ENCODE data around the gene CDH15. TPM values are rescaled to one million over a fixed set of nuclear protein-coding genes. Genes with fewer than 3 reads are reported as not detected.
A peak's percentile ranks its signal among the peaks of the same experiment; 100 is the strongest.

Gene CDH15
- total and polyA plus RNA-seq, 2 of the 13 experiments (the other 11 are each of a cell fraction or from before 2014, with no cell fraction given): 0.74 to 2.2 TPM

DNA sequence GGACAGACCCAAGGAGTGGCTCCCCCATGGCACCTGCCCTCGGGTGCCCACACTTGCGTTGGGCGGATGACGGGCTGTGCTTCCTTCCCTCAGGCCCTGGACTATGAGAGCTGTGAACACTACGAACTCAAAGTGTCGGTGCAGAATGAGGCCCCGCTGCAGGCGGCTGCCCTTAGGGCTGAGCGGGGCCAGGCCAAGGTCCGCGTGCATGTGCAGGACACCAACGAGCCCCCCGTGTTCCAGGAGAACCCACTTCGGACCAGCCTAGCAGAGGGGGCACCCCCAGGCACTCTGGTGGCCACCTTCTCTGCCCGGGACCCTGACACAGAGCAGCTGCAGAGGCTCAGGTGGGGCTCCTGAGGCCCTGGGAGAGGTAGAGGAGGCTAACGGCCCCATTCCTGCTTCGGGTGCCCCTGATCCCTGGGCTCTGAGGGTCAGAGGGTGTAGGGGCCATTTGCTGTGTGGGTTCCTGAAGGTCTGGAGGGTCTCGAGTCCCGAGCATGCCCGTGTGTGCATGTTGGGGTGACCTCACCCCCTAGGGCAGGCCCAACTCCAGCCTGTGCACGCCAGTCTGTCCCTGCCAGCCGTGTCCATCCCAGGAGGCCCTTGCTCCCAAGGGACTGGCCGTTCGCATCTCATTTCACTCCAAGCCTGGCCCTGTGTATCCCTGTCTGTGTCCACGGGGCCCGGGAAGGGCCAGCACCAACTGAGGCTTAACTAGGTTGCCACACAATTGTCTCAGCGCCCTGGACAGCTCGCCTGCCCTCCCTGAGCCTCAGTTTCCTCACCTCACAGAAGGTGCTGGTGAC, 18.8 kb downstream of the CDH15 start (continued):
- TF ChIP-seq, protein P1, sequence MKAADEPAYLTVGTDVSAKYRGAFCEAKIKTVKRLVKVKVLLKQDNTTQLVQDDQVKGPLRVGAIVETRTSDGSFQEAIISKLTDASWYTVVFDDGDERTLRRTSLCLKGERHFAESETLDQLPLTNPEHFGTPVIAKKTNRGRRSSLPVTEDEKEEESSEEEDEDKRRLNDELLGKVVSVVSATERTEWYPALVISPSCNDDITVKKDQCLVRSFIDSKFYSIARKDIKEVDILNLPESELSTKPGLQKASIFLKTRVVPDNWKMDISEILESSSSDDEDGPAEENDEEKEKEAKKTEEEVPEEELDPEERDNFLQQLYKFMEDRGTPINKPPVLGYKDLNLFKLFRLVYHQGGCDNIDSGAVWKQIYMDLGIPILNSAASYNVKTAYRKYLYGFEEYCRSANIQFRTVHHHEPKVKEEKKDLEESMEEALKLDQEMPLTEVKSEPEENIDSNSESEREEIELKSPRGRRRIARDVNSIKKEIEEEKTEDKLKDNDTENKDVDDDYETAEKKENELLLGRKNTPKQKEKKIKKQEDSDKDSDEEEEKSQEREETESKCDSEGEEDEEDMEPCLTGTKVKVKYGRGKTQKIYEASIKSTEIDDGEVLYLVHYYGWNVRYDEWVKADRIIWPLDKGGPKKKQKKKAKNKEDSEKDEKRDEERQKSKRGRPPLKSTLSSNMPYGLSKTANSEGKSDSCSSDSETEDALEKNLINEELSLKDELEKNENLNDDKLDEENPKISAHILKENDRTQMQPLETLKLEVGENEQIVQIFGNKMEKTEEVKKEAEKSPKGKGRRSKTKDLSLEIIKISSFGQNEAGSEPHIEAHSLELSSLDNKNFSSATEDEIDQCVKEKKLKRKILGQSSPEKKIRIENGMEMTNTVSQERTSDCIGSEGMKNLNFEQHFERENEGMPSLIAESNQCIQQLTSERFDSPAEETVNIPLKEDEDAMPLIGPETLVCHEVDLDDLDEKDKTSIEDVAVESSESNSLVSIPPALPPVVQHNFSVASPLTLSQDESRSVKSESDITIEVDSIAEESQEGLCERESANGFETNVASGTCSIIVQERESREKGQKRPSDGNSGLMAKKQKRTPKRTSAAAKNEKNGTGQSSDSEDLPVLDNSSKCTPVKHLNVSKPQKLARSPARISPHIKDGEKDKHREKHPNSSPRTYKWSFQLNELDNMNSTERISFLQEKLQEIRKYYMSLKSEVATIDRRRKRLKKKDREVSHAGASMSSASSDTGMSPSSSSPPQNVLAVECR (CRISPR knock-in tag; IDR thresholded peaks at IDR 0.05; ENCODE audit: borderline replicate concordance): no peak
- TF ChIP-seq SOX5 (CRISPR knock-in tag; IDR thresholded peaks at IDR 0.05; ENCODE audit: borderline replicate concordance) (no peak), ZNF850 (CRISPR knock-in tag; conservative IDR thresholded peaks at IDR 0.05) (no peak), NR2F6 (IDR thresholded peaks at IDR 0.05) (no peak), NR2F6 (CRISPR knock-in tag; IDR thresholded peaks at IDR 0.05) (no peak), ZSCAN31 (CRISPR knock-in tag; IDR thresholded peaks at IDR 0.05; ENCODE audit: low read depth) (peak; percentile 87; the same call in 1 of the 2 replicates), ZMYM4 (CRISPR knock-in tag; IDR thresholded peaks at IDR 0.05) (no peak), SATB2 (CRISPR knock-in tag; IDR thresholded peaks at IDR 0.05) (no peak), ZNF44 (CRISPR knock-in tag; IDR thresholded peaks at IDR 0.05) (0 out of 2 replicates have a peak, but pooled peaks have one; percentile 39), ZKSCAN1 (IDR thresholded peaks at IDR 0.05; ENCODE audit: low read length) (peak; percentile 4; the same call in 1 of the 2 replicates), TBL1XR1 (IDR thresholded peaks at IDR 0.05; ENCODE audit: borderline replicate concordance, low read length, partially characterized antibody) (no peak), SMARCC2 (IDR thresholded peaks at IDR 0.05) (no peak), PCBP2 (optimal IDR thresholded peaks at IDR 0.05; ENCODE audit: low read depth, low read length, poor library complexity, severe bottlenecking) (no peak)
- TF ChIP-seq, protein P2, sequence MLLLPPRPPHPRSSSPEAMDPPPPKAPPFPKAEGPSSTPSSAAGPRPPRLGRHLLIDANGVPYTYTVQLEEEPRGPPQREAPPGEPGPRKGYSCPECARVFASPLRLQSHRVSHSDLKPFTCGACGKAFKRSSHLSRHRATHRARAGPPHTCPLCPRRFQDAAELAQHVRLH (CRISPR knock-in tag; IDR thresholded peaks at IDR 0.05; ENCODE audit: borderline replicate concordance, low read depth): no peak
- TF ChIP-seq, protein P3, sequence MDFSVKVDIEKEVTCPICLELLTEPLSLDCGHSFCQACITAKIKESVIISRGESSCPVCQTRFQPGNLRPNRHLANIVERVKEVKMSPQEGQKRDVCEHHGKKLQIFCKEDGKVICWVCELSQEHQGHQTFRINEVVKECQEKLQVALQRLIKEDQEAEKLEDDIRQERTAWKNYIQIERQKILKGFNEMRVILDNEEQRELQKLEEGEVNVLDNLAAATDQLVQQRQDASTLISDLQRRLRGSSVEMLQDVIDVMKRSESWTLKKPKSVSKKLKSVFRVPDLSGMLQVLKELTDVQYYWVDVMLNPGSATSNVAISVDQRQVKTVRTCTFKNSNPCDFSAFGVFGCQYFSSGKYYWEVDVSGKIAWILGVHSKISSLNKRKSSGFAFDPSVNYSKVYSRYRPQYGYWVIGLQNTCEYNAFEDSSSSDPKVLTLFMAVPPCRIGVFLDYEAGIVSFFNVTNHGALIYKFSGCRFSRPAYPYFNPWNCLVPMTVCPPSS (IDR thresholded peaks at IDR 0.05): no peak
- TF ChIP-seq, protein P4, sequence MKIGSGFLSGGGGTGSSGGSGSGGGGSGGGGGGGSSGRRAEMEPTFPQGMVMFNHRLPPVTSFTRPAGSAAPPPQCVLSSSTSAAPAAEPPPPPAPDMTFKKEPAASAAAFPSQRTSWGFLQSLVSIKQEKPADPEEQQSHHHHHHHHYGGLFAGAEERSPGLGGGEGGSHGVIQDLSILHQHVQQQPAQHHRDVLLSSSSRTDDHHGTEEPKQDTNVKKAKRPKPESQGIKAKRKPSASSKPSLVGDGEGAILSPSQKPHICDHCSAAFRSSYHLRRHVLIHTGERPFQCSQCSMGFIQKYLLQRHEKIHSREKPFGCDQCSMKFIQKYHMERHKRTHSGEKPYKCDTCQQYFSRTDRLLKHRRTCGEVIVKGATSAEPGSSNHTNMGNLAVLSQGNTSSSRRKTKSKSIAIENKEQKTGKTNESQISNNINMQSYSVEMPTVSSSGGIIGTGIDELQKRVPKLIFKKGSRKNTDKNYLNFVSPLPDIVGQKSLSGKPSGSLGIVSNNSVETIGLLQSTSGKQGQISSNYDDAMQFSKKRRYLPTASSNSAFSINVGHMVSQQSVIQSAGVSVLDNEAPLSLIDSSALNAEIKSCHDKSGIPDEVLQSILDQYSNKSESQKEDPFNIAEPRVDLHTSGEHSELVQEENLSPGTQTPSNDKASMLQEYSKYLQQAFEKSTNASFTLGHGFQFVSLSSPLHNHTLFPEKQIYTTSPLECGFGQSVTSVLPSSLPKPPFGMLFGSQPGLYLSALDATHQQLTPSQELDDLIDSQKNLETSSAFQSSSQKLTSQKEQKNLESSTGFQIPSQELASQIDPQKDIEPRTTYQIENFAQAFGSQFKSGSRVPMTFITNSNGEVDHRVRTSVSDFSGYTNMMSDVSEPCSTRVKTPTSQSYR (CRISPR knock-in tag; IDR thresholded peaks at IDR 0.05; ENCODE audit: borderline replicate concordance): no peak
- TF ChIP-seq, protein P5, sequence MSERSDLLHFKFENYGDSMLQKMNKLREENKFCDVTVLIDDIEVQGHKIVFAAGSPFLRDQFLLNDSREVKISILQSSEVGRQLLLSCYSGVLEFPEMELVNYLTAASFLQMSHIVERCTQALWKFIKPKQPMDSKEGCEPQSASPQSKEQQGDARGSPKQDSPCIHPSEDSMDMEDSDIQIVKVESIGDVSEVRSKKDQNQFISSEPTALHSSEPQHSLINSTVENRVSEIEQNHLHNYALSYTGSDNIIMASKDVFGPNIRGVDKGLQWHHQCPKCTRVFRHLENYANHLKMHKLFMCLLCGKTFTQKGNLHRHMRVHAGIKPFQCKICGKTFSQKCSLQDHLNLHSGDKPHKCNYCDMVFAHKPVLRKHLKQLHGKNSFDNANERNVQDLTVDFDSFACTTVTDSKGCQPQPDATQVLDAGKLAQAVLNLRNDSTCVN (CRISPR knock-in tag; IDR thresholded peaks at IDR 0.05; ENCODE audit: borderline replicate concordance): no peak
- TF ChIP-seq, protein P6, sequence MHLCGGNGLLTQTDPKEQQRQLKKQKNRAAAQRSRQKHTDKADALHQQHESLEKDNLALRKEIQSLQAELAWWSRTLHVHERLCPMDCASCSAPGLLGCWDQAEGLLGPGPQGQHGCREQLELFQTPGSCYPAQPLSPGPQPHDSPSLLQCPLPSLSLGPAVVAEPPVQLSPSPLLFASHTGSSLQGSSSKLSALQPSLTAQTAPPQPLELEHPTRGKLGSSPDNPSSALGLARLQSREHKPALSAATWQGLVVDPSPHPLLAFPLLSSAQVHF (CRISPR knock-in tag; IDR thresholded peaks at IDR 0.05): no peak; the same call in 1 of the 2 replicates
